ENCODE measurements around the gene LIPJ.
A peak's percentile ranks its signal among the peaks of the same experiment; 100 is the strongest.

The LIPJ gene

DNA sequence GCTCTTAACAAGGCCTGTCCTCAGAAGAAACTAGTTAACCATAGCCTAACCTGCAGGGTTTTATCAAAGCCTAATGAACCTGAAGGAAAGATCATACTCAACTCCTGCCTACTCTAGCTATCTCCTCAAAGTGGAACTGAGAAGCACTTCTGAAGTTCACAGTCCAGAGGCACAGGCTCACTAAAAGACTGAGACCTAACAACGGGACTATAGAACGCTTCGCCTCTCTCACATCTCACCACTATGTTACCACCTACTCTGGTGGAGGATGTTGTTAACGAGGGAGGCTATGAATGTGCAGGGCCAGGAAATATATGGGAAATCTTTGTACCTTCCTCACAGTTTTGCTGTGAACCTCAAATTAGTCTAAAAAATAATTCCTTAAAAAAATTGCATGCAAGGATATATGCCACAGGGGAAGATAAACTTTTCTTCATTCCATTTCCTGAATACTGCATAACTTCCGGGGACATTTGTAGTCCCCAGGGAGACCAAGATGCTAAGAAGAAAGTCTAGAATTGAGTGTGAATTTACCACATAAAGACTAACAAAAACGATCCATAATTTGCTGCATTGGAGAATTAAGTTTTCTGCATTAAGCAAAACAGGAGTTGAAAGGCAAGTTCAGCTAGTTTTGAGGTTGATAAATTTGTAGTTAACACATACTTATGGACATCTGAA lies 21.6 kb downstream of the LIPJ start:
- no peak for DNase-seq

GRCh38 chr10:88608780-88609179 lies 22.2 kb downstream of the LIPJ start:
- no peak for DNase-seq

GRCh38 chr10:88616250-88616977 lies 29.9 kb downstream of the LIPJ start:
- DNase-seq, result no peak

DNA sequence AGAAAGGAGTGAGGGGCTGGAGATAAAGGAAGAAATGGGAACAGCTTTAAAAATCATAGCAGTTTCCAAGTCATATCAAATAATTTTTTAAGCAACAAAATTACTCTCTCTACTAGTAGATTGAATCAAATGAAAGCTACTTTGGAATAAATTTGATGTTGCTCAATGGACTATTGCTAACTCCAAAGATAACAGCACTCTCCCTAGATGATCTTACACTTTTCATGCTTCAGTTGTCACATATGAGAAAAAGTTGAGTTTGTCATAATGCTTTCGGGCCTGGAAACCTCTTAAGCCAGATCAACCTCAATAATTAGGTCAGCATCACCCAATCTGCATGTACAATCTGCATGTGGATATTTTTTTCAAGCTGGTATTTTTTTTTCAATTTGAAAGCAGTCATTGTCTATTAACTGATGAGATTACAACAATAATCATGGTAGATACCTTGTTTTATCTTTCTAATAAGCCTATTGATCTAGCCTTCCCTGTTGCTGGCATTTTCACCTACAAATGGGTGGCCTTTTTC lies 31.3 kb downstream of the LIPJ start:
- no peak for DNase-seq

GRCh38 chr10:88618496-88618895 lies 31.9 kb downstream of the LIPJ start:
- DNase-seq, result no peak

- no peak for DNase-seq
Observed at GRCh38 chr10:88620441-88620840, 33.9 kb downstream of the LIPJ start.

GRCh38 chr10:88623835-88624234 lies 37.3 kb downstream of the LIPJ start:
- DNase-seq, result no peak

- DNase-seq, result no peak
Observed at GRCh38 chr10:88624840-88625239, 38.3 kb downstream of the LIPJ start.

DNA sequence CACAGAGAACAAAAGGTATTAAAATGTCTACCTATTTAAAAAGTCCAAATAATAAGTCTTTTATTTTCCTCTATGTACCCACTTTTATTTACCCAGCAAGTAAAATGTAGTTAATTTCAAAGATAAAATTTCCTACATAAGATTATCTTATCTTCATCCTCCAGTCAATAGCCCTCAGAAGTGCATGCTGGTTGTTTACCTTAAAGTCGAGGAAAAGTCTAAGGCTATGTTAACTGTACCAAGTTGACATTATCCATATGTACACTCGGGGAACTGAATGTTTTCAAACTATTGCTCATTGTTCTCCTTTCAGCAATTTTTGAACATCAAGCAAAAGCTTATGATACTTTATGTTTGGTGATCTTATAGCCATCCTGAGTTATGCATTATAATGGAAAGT lies 53.6 kb downstream of the LIPJ start:
- DNase-seq, result no peak

GRCh38 chr10:88642209-88642608 lies 55.6 kb downstream of the LIPJ start:
- no peak for DNase-seq

DNA sequence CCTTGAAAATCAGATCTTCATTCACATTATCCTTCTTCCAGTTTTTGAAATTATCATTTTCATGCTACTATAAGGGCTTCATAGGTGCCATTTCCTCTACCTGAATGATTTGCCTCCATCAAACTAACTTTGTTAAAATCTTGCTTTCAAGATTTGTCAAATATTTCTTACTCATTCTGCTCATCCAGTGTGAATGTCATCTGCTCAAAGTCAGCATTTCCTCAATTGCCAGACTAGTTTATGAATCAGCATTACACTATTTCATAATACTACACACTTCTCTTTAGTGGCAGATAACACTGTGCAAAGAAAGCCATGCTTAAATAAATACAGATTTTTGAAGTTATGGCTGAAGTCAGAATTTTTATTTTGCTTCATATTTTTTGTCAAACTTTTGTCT lies 56.4 kb downstream of the LIPJ start:
- DNase-seq, result peak; percentile 50

DNA sequence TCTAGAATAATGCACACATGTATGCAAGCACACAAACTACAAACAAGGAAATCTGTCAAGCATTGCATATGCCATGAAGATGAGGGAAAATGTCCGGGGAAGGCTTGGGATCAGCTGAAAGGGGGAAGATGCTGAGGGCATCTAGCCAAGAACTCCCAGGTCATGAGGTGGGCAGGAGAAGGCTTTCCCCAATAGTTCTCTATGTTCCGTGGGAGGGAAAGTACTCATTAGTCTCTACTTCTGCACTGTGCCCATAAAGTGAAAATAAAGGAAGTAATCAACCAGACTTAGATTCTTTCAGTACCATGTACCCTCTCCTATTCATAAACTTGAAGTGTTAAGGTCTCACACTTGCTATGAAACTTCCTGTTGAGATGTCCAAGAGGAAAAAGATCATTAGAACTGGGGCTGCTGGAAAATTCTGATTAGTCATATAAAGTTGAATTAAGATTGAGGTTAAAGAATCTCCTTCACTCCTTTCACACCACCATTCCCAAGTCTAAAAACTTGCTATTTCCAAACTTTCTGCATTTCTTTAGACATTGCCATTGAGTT lies 60.6 kb downstream of the LIPJ start:
- no peak for DNase-seq

DNA sequence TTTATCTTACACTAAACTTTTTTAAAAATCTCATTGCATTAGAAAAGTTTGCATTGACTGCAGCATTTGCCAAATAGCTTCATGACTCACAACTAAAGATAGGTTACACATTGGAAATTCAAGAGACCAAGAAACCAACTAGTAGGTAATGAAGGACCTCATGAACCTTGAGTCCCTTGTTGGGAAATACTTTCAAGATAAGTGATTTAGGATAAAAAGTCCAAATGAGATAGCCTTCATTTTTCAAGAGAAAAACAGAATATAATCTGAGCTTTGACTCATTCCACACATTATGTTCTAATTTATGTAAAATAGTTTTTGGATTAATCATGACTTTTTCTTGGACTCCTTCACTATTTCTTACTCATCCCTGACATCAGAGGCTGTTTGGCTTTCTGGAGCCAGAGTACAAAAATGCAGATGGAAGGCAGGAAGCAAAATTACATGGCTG lies 64.6 kb downstream of the LIPJ start:
- peak; percentile 61 for DNase-seq

DNA sequence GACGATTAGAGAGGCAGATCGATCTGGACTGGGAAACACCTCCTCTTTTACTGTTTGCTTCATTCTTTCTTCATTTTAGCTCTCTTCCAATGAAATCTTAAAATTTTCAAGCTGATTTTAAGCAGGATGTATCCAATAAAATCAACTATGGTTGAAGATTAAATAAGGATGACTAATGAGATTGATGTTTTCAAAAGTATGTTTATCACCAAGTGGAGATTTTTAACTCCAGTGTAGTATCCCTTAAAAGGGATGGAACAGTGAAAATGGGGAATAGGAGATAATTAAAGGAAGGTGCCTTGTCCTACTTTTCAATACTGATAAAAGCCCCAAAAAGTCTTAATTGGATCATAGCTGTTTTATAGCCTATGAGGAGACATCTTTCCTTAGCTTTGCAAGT lies 66.1 kb downstream of the LIPJ start:
- DNase-seq, result no peak
